DND-41 (cell line): ENCODE data around the gene CLCF1.

ENCODE experiments used
- ATAC-seq: fragments of 200-7000 bp; cut with Tn5 transposase; 3 replicates; pipeline ENCODE4 v1.9.1; 2021; ENCODE audit warnings: low read depth; ENCODE audit not compliant: insufficient read depth
- DNase-seq: peaks from one replicate; pipeline ENCODE4 v3.0.0-alpha.2; 2020
- H2AFZ ChIP-seq: 2 replicates; pipeline ENCODE4 v1.6.0; 2012; ENCODE audit warnings: low read depth, low read length
- H3K27ac ChIP-seq: 2 replicates; pipeline ENCODE4 v1.5.1; 2012; ENCODE audit warnings: low read length, inconsistent platforms
- H3K27me3 ChIP-seq: fragments of 200-600 bp; sonication (generic); 2 replicates; pipeline ENCODE4 v1.6.0; 2012; ENCODE audit warnings: low read length, mild to moderate bottlenecking, inconsistent platforms; ENCODE audit not compliant: insufficient read depth, poor library complexity
- H3K36me3 ChIP-seq: 2 replicates; pipeline ENCODE4 v1.5.1; 2012; ENCODE audit warnings: low read length, inconsistent platforms; ENCODE audit not compliant: insufficient read depth
- H3K4me1 ChIP-seq: 2 replicates; pipeline ENCODE4 v1.5.1; 2012; ENCODE audit warnings: mild to moderate bottlenecking, low read length; ENCODE audit not compliant: insufficient read depth
- H3K4me2 ChIP-seq: 2 replicates; pipeline ENCODE4 v1.6.0; 2012; ENCODE audit warnings: mild to moderate bottlenecking, moderate library complexity, low read length, inconsistent platforms; ENCODE audit not compliant: insufficient read depth
- H3K4me3 ChIP-seq, 2 experiments: fragments of 200-600 bp in 1 of 2; shearing (Covaris generic) in 1 of 2; 2 replicates each; pipeline ENCODE4 v1.5.1; 2012 to 2016; ENCODE audit warnings: inconsistent platforms in 2 of 2, low read length in 2 of 2, mild to moderate bottlenecking in 2 of 2, low read depth in 1 of 2, moderate library complexity in 1 of 2
- H3K79me2 ChIP-seq: 2 replicates; pipeline ENCODE4 v1.6.0; 2012; ENCODE audit warnings: low read length, inconsistent platforms; ENCODE audit not compliant: insufficient read depth
- H3K9ac ChIP-seq: 2 replicates; pipeline ENCODE4 v1.6.0; 2012; ENCODE audit warnings: low read depth, mild to moderate bottlenecking, inconsistent platforms, low read length, moderate library complexity
- H3K9me3 ChIP-seq: 2 replicates; pipeline ENCODE4 v1.5.1; 2012; ENCODE audit warnings: low read length, moderate library complexity, mild to moderate bottlenecking, inconsistent platforms; ENCODE audit not compliant: insufficient read depth, severe bottlenecking
- H4K20me1 ChIP-seq: 2 replicates; pipeline ENCODE4 v1.6.0; 2012; ENCODE audit warnings: low read length; ENCODE audit not compliant: insufficient read depth
- CTCF ChIP-seq: IDR thresholded peaks from 2 replicates; pipeline ENCODE4 v1.5.1; 2012; ENCODE audit warnings: borderline replicate concordance, low read length, moderate library complexity, mild to moderate bottlenecking; ENCODE audit not compliant: poor library complexity, severe bottlenecking; ENCODE audit errors: extremely low read depth
- EZH2 ChIP-seq: IDR thresholded peaks from 3 replicates; pipeline ENCODE4 v1.6.1; 2012; ENCODE audit warnings: borderline replicate concordance, low read depth, mild to moderate bottlenecking, moderate library complexity, low read length, inconsistent platforms; ENCODE audit not compliant: severe bottlenecking

The CLCF1 gene

GRCh38 chr11:67332081-67332691 is 41.2 kb downstream of the CLCF1 start:
- DNase-seq (no peak), ATAC-seq (no peak)
- no peak overlapping the region for H2AFZ ChIP-seq
- no peak overlapping the region for H3K4me3 ChIP-seq
- H3K9ac ChIP-seq, result no peak overlapping the region
- H3K9me3 ChIP-seq, result no peaks in the 10 kb centered on the region
- no peak overlapping the region for H3K27ac ChIP-seq
- H3K79me2 ChIP-seq, result no peaks in the 10 kb centered on the region
- no peaks in the 10 kb centered on the region for H3K4me1 ChIP-seq
- H3K4me2 ChIP-seq, result no peak overlapping the region
- no peaks in the 10 kb centered on the region for H3K36me3 ChIP-seq
- H4K20me1 ChIP-seq, result no peaks in the 10 kb centered on the region
- TF ChIP-seq CTCF (no peak), EZH2 (no peak)
- no peaks in the 10 kb centered on the region for H3K27me3 ChIP-seq

GRCh38 chr11:67323526-67323925 is 49.9 kb downstream of the CLCF1 start:
- no peak overlapping the region for H3K9ac ChIP-seq
- H3K79me2 ChIP-seq, result no peaks in the 10 kb centered on the region
- no peak overlapping the region for H3K4me2 ChIP-seq
- ATAC-seq, result no peak
- H3K9me3 ChIP-seq, result no peaks in the 10 kb centered on the region
- TF ChIP-seq EZH2 (no peak), CTCF (no peak)
- peaks cover 7% of the 10 kb centered on the region for H3K4me1 ChIP-seq
- H3K27me3 ChIP-seq, result no peaks in the 10 kb centered on the region
- H2AFZ ChIP-seq, result no peak overlapping the region
- DNase-seq, result no peak
- no peak overlapping the region for H3K27ac ChIP-seq
- no peak overlapping the region for H3K4me3 ChIP-seq
- H4K20me1 ChIP-seq, result no peaks in the 10 kb centered on the region
- no peaks in the 10 kb centered on the region for H3K36me3 ChIP-seq

- no peak overlapping the region for H3K4me2 ChIP-seq
- no peak overlapping the region for H3K9ac ChIP-seq
- no peak for TF ChIP-seq CTCF
- no peak for TF ChIP-seq EZH2
- no peak overlapping the region for H3K27ac ChIP-seq
- H3K36me3 ChIP-seq, result no peaks in the 10 kb centered on the region
- H3K4me1 ChIP-seq, result peaks cover 15% of the 10 kb centered on the region
- no peaks in the 10 kb centered on the region for H3K79me2 ChIP-seq
- no peaks in the 10 kb centered on the region for H4K20me1 ChIP-seq
- no peaks in the 10 kb centered on the region for H3K27me3 ChIP-seq
- H3K9me3 ChIP-seq, result no peaks in the 10 kb centered on the region
- no peak overlapping the region for H3K4me3 ChIP-seq
- H2AFZ ChIP-seq, result no peak overlapping the region
- ATAC-seq (no peak), DNase-seq (no peak)
Measured at GRCh38 chr11:67322049-67322448, 51.3 kb downstream of the CLCF1 start.
